Neural cell (in vitro differentiated cells): ENCODE data around the gene DNAI4.

ENCODE experiments used
- EP300 ChIP-seq: fragments of 450-650 bp; conservative IDR thresholded peaks from 2 replicates; pipeline ENCODE4 v1.6.1; 2014; ENCODE audit warnings: antibody characterized with exemption, mild to moderate bottlenecking, moderate library complexity; ENCODE audit not compliant: poor library complexity, severe bottlenecking
- EZH2 ChIP-seq: fragments of 200-600, 300-800 bp; shearing (Covaris generic), sonication (generic); IDR thresholded peaks from 2 replicates; pipeline ENCODE4 v1.6.1; 2014; ENCODE audit warnings: antibody characterized with exemption, low read length, borderline replicate concordance, mild to moderate bottlenecking; ENCODE audit not compliant: insufficient read depth, poor library complexity, severe bottlenecking
- POLR2AphosphoS5 ChIP-seq: IDR thresholded peaks from 2 replicates; pipeline ENCODE4 v1.6.1; 2012
- RAD21 ChIP-seq: fragments of 450-650 bp; conservative IDR thresholded peaks from 2 replicates; pipeline ENCODE4 v1.6.1; 2014; ENCODE audit warnings: antibody characterized with exemption, mild to moderate bottlenecking, moderate library complexity
- SMC3 ChIP-seq: fragments of 450-650 bp; conservative IDR thresholded peaks from 2 replicates; pipeline ENCODE4 v1.6.1; 2014; ENCODE audit warnings: antibody characterized with exemption, mild to moderate bottlenecking, moderate library complexity; ENCODE audit not compliant: poor library complexity
- TAF1 ChIP-seq: IDR thresholded peaks from 2 replicates; pipeline ENCODE4 v1.6.1; 2012; ENCODE audit warnings: low read depth
- TF ChIP-seq, protein P1 (sequence below): fragments of 450-650 bp; IDR thresholded peaks from 2 replicates; pipeline ENCODE4 v1.5.1; 2014; ENCODE audit warnings: antibody characterized with exemption, mild to moderate bottlenecking, moderate library complexity; ENCODE audit not compliant: poor library complexity, severe bottlenecking

- TF ChIP-seq, protein P1, sequence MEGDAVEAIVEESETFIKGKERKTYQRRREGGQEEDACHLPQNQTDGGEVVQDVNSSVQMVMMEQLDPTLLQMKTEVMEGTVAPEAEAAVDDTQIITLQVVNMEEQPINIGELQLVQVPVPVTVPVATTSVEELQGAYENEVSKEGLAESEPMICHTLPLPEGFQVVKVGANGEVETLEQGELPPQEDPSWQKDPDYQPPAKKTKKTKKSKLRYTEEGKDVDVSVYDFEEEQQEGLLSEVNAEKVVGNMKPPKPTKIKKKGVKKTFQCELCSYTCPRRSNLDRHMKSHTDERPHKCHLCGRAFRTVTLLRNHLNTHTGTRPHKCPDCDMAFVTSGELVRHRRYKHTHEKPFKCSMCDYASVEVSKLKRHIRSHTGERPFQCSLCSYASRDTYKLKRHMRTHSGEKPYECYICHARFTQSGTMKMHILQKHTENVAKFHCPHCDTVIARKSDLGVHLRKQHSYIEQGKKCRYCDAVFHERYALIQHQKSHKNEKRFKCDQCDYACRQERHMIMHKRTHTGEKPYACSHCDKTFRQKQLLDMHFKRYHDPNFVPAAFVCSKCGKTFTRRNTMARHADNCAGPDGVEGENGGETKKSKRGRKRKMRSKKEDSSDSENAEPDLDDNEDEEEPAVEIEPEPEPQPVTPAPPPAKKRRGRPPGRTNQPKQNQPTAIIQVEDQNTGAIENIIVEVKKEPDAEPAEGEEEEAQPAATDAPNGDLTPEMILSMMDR = no peak
- TF ChIP-seq POLR2AphosphoS5 = no peak
- no peak for TF ChIP-seq EZH2
- no peak for TF ChIP-seq TAF1
- no peak for TF ChIP-seq RAD21
- TF ChIP-seq EP300 = no peak
- TF ChIP-seq SMC3 = no peak
Observed at GRCh38 chr1:66840929-66841328, 83.7 kb downstream of the DNAI4 start.
